Thyroid gland (tissue), 4 donors: ENCODE data around the gene HACD2.

Source experiments
- POLR2A ChIP-seq, 2 donors: fragments of 450-650 bp; IDR thresholded peaks; one replicate each; pipeline ENCODE4 v1.6.1; 2017; ENCODE audit warnings: antibody characterized with exemption in 2 of 2, mild to moderate bottlenecking in 2 of 2, moderate library complexity in 1 of 2
- TF ChIP-seq, protein P1 (sequence below), 6 experiments: fragments of 200-600 bp in 3 of 6; fragments of 450-650 bp in 3 of 6; sonication (generic) in 3 of 6; IDR thresholded peaks; one replicate each; pipeline ENCODE4 v1.5.1; 2016 to 2019; ENCODE audit warnings: antibody characterized with exemption in 6 of 6, mild to moderate bottlenecking in 2 of 6, inconsistent platforms in 1 of 6, moderate library complexity in 1 of 6

DNA sequence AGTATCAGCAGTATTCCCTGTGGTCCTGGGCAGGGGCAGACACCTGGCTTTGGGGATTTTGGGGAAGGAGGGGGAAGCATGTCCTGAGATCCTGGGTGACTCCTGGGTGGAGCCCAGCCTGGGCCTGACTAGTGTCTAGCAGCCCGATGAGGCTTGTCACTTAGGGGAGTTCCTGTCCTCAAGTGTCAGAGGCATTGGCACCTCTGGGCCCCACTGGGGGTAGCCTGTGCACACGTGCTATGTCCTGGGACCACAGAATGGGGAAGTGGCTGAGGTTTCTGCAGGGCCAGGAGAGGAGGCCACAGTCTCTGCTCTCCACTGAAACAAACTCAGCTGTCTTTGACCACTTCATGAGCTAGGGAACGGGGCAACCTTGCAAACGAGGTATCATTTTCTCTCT, 104.4 kb downstream of the HACD2 start:
- TF ChIP-seq, protein P1, sequence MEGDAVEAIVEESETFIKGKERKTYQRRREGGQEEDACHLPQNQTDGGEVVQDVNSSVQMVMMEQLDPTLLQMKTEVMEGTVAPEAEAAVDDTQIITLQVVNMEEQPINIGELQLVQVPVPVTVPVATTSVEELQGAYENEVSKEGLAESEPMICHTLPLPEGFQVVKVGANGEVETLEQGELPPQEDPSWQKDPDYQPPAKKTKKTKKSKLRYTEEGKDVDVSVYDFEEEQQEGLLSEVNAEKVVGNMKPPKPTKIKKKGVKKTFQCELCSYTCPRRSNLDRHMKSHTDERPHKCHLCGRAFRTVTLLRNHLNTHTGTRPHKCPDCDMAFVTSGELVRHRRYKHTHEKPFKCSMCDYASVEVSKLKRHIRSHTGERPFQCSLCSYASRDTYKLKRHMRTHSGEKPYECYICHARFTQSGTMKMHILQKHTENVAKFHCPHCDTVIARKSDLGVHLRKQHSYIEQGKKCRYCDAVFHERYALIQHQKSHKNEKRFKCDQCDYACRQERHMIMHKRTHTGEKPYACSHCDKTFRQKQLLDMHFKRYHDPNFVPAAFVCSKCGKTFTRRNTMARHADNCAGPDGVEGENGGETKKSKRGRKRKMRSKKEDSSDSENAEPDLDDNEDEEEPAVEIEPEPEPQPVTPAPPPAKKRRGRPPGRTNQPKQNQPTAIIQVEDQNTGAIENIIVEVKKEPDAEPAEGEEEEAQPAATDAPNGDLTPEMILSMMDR (IDR thresholded peaks at IDR 0.05): no peak
- TF ChIP-seq POLR2A (IDR thresholded peaks at IDR 0.05): no peak
